ENCODE measurements around the gene RNASEH2B.

Gene RNASEH2B

DNA sequence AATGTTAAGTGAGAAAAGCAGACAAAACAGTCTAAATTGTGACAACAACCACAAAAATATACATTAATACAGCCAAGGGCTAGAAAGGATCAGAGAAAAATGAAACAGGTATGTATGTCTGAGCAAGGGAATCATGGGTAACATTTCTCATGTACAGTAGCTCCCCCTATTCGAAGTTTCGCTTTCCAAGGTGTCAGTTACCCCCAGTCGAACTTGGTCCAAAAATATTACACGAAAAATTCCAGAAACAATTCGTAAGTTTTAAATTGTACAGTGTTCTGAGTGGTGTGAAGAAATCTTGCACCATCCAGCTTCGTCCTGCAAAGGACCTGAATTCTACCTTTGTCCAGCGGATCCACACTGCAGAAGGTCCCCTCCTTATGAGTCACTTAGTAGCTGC, 1.8 kb upstream of the RNASEH2B start:
- DNase-seq (ENCODE audit: low spot score) = no peak

DNA sequence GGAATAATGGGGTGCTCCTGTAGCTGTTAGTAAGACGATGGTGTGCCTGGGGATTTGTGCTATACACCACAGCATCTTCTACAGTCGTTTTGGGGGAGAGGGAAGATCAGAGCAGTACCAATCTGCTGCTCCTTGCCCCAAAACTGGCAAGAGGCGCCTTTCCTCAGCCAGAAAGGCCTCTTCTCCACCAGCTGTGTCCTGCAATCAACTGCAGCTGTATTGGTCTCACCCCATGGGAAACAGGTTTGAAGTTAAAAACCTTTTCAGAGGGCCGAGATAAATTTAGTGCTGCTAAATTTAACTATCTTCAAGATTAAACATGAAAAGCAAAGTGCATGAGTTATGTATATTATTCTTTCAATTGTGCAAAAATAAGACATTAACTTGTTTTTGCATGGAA, 1.2 kb upstream of the RNASEH2B start:
- DNase-seq (ENCODE audit: low spot score) = peak; percentile 13

DNA sequence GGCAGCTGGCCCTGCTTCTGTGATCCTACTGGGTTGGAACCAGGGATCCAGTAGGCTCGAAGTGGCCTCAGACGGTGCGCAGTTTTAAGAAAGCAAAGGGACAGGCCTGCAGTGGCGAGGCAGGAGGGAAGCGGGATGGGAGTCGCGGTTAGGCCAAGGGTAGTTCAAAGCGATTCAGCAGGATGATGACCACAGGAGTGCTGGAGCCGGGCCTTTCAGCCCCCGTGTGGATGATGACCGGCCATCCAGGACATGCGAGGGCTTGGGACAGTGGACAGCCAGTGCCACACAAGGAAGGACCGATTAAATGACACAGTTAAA, 854 bp downstream of the RNASEH2B start:
- peak; percentile 14 for DNase-seq (ENCODE audit: low spot score)

DNA sequence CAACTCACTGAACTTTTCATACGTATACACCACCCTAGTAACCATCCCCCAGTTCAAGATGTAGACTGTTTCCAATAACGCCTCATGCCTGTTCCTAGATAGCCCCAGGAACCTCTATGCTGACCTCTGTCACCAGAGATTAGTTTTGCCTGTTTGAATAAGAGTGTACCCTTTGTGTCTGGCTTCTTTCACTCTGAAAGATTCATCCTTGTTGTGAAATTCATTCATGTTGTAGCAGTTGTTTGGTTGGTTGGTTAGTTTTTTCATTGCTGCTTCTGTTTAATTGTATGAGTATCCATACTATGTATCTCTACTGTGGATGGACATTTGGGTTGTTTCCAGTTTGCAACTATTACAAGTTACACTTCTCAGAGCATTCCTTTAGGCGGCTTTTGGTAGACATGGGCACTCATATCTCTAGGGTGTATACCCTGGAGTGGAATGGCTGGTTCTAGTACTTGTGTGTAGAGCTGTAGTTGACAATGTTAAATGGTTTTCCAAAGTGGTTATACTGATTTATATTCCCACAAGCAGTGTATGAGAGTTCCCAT, 1.6 kb downstream of the RNASEH2B start:
- DNase-seq (ENCODE audit: low spot score) = peak; percentile 19

DNA sequence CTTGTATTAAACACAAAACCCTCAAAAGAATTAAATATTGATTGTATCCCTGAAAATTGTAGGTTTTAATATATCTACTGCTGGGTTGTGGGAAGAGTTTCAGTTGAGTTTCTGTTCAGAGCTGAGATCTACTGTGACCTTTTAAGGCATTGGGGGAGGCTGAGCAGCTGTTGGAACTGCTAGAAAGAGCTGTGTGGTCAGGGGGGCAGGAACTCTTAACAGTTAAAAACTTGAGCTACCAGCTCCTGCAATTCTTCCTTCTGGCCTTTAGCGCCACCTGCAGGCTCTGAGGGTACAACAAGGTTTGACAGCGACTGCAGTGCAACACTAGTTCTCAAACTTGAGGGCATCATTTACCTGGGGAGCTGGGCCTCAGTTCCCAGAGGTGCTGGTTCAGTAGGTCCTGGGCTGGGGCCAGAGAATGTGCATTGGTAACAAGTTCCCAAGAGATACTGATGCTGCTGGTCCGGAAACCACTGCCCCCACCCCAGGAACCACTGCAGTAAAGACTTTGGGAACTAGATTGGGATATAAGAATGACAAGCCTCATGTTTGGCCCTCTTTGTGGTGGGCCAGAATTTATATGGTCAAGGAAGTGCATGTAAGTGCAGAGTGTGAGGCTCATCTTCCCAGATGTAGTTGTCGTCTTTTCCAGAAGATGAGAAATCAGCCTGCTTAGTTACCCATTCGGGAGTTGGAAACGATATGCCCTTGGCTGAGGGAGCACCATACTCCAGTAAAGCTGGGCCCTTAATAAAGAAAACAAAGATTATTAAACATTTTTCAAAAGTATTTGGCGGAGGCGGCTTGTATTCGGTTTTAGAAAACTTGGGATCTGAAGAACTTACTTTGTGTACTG, 2.6 kb downstream of the RNASEH2B start:
- DNase-seq (ENCODE audit: low spot score) = peak; percentile 80

GRCh38 chr13:50912851-50913250, 3.3 kb downstream of the RNASEH2B start:
- no peak for DNase-seq (ENCODE audit: low spot score)

- DNase-seq (ENCODE audit: low spot score) = no peak
These were observed 4.6 kb downstream of the RNASEH2B start for GRCh38 chr13:50914176-50914700.

GRCh38 chr13:50914848-50915247, 5.3 kb downstream of the RNASEH2B start:
- no peak for DNase-seq (ENCODE audit: low spot score)

DNA sequence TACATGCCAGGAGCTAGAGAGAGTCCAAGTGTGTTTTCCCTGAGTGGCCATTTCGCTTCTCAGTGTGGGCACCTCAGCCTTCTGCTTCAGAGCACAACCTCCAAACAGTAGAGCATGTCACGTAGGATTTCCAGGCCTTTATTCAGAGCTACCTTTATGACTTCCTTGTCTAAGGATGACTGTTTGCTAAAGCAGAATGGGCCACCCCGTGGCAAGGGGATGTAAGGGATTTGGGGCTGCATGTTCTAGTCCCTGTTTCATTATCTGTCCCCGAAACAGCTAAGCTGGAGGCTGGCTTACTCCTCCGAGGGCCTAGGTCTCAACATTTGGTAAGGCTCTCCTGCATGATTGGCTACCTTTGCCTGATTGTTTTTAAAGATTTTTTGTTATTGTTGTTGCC, 6.0 kb downstream of the RNASEH2B start:
- peak; percentile 18 for DNase-seq (ENCODE audit: low spot score)

DNA sequence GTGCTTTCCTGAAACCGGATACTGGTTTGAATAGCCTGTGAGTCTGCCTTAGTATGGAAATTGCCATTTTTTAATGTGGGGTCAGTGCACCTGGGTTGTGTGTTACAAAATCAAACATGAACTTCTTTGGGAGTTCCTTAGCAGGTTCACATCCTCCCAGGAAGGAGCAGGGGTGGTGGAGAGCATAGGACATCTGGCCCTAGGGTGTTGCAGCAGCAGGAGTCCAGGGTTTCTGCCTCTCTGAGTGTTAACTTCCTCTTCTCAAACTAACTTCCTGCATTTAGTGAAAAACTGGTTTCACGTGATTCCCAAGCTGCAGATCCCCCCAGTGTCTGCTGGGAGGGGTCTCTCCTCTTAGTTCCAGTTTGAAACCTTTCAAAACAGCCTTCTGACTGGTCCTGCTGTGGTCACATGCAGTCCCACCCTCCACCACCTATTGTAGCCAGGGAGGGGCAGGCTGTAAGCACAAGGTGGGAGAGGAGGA, 7.2 kb downstream of the RNASEH2B start:
- peak; percentile 31 for DNase-seq (ENCODE audit: low spot score)

DNA sequence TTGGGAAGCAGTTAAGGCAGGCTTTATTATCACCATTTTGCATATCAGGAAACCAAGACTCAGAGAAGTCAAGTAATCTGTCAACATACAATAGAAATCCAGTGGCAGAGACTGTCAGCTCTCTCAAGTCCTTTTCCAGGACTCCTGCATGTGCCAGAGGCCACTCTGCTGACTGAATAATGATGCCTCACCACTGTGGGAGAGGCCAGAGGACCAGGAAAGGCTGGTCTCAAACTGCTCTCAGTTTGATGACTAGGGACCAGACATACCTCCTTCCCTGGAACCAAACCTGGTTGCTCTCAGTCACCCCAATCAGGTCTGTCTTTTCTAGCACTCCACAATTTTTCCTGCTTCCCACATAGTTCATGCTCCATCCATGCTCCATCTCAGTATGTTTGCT, 8.0 kb downstream of the RNASEH2B start:
- no peak for DNase-seq (ENCODE audit: low spot score)

- no peak for DNase-seq (ENCODE audit: low spot score)
These were observed 9.0 kb downstream of the RNASEH2B start for GRCh38 chr13:50918567-50918966.

GRCh38 chr13:50919277-50919676, 9.7 kb downstream of the RNASEH2B start:
- DNase-seq (ENCODE audit: low spot score) = no peak

DNA sequence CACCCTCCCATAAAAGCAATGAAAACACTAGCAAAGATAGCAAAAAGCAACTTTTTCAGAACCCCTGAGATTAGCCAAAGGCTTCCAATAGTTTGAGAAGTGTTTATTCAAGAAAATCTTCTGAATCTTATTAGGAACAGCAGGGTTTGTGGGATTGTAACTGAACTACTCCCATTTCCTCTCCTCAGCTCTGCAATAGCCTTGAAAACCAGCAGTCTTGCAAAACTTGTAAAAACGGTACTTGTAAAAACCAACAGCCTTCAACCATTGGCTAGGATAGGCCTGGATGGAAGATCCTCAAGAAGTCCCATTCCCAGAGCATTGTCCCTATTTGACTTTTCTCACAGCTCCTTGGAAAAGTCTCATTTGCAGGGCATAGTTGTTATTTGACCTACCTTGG, 12.1 kb downstream of the RNASEH2B start:
- no peak for DNase-seq (ENCODE audit: low spot score)

DNA sequence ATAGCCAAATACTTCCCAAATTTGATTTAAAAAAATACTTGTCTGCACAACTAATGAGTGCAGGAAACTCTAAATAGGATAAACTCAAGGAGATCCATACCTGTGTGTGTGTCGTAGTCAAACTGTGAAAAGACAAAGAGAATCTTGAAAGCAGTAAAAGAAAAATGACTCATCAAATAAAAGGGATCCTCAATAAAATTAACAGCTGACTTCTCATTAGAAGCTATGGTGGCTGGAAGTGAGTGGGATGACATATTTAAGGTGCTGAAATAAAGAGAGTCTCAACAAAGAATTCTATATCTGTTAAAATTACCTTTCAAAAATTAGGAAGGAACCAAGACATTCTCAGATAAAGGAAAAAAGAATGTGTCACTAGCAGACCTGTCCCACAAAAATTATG, 13.7 kb downstream of the RNASEH2B start:
- DNase-seq (ENCODE audit: low spot score) = no peak

DNA sequence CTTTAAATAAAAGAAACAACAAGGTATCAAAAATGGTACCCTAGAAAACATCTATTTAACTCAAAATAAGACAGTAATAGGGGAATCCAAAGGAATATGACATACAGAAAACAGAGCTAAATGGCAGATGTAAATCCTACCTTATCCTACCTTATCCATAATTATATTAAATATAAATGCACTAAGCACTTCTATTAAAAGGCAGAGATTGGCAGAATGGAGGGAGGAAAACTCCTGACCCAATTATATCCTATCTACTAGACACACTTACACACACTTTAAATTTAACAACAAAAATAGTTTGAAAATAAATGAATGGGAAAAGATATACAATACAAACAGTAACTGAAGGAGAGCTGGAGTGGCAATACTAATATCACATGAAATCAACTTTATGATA, 14.4 kb downstream of the RNASEH2B start:
- no peak for DNase-seq (ENCODE audit: low spot score)

GRCh38 chr13:50927701-50928100, 18.1 kb downstream of the RNASEH2B start:
- DNase-seq (ENCODE audit: low spot score) = no peak

- DNase-seq (ENCODE audit: low spot score) = no peak
These were observed 18.5 kb downstream of the RNASEH2B start for GRCh38 chr13:50928102-50928501.

DNA sequence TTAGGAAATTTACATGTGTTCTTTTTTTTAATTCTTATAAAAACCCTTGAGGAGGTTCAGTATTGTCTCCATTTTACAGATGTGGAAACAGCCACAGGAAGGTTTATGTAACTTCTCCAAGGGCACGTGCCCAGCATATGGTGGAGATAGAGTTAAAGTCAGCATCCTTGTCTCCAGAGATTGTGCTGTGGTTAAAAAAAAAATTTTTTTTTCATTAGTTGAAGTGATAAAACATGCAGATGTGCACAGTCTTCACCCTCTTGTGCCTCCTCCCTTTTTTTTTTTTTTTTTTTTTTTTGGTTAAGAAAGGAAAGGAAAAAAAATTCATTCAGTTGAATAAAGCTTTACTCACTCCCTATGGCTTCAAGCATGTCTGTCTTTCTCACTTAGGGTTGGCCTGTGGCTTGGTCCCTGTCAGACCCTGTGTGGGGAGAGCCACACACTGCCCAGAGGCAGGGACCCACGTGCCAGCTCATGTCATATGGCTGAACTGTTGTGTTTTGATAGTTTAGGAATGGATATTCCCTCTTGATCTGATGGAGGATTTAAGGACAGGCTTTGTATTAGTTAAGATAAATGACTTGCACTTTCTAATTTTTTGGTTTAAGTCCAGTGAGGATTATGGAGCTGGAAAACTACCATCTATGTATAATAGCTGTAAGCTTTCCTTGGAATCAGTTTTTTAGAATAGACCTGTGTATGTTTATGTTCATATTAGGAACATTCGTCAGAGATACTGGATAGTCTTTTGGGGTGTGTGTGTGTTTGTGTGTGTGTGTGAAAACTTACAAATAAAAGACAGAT, 19.3 kb downstream of the RNASEH2B start:
- no peak for DNase-seq (ENCODE audit: low spot score)

DNA sequence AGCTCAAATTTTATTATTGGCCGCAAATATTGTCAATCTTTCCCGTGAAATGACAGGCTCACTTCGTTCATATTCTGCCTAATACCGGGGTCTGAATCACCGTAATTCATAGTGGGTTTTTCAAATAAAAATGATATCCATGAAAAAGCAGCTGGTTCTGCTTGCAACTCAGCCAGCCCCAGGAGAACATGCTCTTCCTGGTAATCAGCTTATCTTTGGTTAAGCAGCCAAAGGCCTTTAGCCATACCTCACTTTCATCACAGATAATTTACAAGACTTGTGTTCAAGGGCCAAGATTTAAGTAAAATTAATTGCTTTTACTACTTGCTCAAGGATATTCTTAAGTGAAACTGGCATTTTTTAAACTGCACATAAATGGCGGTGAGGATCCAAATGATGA, 22.5 kb downstream of the RNASEH2B start:
- no peak for DNase-seq (ENCODE audit: low spot score)

DNA sequence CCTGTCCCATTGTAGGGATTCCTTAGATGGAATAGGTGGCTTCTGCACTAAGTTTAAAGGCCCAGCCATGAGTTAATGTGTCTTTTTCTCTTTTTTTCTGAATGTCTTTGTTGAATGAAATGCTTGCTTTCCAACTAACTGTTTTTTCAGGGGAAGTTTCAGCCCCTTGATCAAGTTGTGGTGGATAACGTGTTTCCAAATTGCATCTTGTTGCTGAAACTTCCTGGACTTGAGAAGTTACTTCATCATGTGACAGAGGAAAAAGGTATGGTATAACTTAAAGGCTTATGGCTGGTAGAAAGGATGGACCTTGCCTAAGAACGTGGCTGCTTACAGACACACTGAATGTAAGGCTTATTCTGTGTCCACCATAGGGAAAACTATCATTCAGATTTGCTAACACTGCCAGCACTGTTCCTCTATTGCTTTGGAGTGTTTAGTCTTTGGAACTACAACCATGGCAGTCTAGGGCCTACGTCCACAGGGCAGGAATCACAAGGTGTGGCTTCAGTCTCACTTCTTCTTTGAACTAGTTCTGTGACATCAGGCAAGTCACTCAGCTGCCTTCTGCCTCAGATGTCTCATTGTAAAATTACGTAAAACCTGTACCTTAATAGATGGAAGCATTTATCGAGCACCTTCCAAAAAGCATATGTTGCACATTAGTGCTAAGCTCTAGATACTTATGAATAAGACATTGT, 25.3 kb downstream of the RNASEH2B start:
- DNase-seq (ENCODE audit: low spot score) = no peak

- no peak for DNase-seq (ENCODE audit: low spot score)
These were observed 27.1 kb downstream of the RNASEH2B start for GRCh38 chr13:50936679-50937078.
